Right ventricle myocardium inferior (tissue), 1 donor: Measurements from ENCODE around the gene LARGE1. TPM values are rescaled to one million over a fixed set of nuclear protein-coding genes. Genes with fewer than 3 reads are reported as not detected.

Source experiments
- ATAC-seq: fragments of 200-7000 bp; cut with Tn5 transposase; one replicate; pipeline ENCODE4 v1.9.1; 2020; ENCODE audit warnings: mild to moderate bottlenecking, moderate library complexity
- DNase-seq: peaks from one replicate; pipeline ENCODE4 v3.0.0; 2021; ENCODE audit errors: missing footprints
- intact Hi-C: fragments of 100-400 bp; cut with DNase I; formaldehyde crosslinking; loops from one replicate; pipeline ENCODE4 v1.11.0; 2022
- total RNA-seq: library from RNA; stranded (reverse); fragmentation: NEBNext Ultra II Directional; extraction: Animal tissue kit (Norgen Biotek cat#: 25700); gene quantifications from one replicate; pipeline ENCODE4 v1.2.1, GENCODE V29; 2021
- donor health status: DM: no; HTN: yes; CAD: no; lungs with severe emphysema.

LARGE1 gene
- total RNA-seq, 1 donor from 2014 or later, result 152 TPM

GRCh38 chr22:33620085-33620484 is 300.2 kb downstream of the LARGE1 start:
- intact Hi-C loops, result no loop called here
- DNase-seq, result no peak
- ATAC-seq, result no peak

- ATAC-seq (no peak), DNase-seq (no peak)
- intact Hi-C loops, result loop anchor here (5.0 kb wide), 1 partner anchor 121 kb away; no protein-coding TSS in a partner anchor
These were observed 313.8 kb downstream of the LARGE1 start for GRCh38 chr22:33606504-33606903.

GRCh38 chr22:33605666-33606065 is 314.6 kb downstream of the LARGE1 start:
- DNase-seq, result no peak
- intact Hi-C loops, result loop anchor here (5.0 kb wide), 1 partner anchor 122 kb away; no protein-coding TSS in a partner anchor
- peak; percentile 95 for ATAC-seq

- intact Hi-C loops, result loop anchor here (5.0 kb wide), 1 partner anchor 122 kb away; no protein-coding TSS in a partner anchor
- DNase-seq, result no peak
- ATAC-seq, result no peak
These were observed 315.1 kb downstream of the LARGE1 start for GRCh38 chr22:33605221-33605620.

- ATAC-seq (no peak), DNase-seq (no peak)
- intact Hi-C loops, result no loop called here
These were observed 319.2 kb downstream of the LARGE1 start for GRCh38 chr22:33601062-33601461.

GRCh38 chr22:33600595-33600994 is 319.7 kb downstream of the LARGE1 start:
- no peak for ATAC-seq
- intact Hi-C loops, result no loop called here

GRCh38 chr22:33600113-33600512 is 320.2 kb downstream of the LARGE1 start:
- intact Hi-C loops, result no loop called here

More at GRCh38 chr22:33600595-33600994, 319.7 kb downstream of the LARGE1 start:
- no peak for DNase-seq

GRCh38 chr22:33599596-33599995 is 320.7 kb downstream of the LARGE1 start:
- DNase-seq (no peak), ATAC-seq (no peak)
- intact Hi-C loops, result no loop called here

More at GRCh38 chr22:33600113-33600512, 320.2 kb downstream of the LARGE1 start:
- no peak for ATAC-seq
- no peak for DNase-seq

- ATAC-seq (no peak), DNase-seq (no peak)
- intact Hi-C loops, result no loop called here
These were observed 321.5 kb downstream of the LARGE1 start for GRCh38 chr22:33598821-33599220.

GRCh38 chr22:33597274-33597985 is 322.8 kb downstream of the LARGE1 start:
- intact Hi-C loops, result no loop called here
- ATAC-seq, result peak; percentile 28
- DNase-seq, result no peak

- intact Hi-C loops, result no loop called here
These were observed 326.5 kb downstream of the LARGE1 start for GRCh38 chr22:33593818-33594217.

GRCh38 chr22:33591946-33592345 is 328.3 kb downstream of the LARGE1 start:
- intact Hi-C loops, result no loop called here
- DNase-seq (no peak), ATAC-seq (no peak)

More at GRCh38 chr22:33593818-33594217, 326.5 kb downstream of the LARGE1 start:
- DNase-seq (no peak), ATAC-seq (no peak)

GRCh38 chr22:33589297-33589696 is 331.0 kb downstream of the LARGE1 start:
- no peak for ATAC-seq
- DNase-seq, result no peak
- intact Hi-C loops, result no loop called here

GRCh38 chr22:33588860-33589259 is 331.4 kb downstream of the LARGE1 start:
- intact Hi-C loops, result no loop called here
- no peak for ATAC-seq
- no peak for DNase-seq

GRCh38 chr22:33584152-33584551 is 336.1 kb downstream of the LARGE1 start:
- intact Hi-C loops, result no loop called here
- ATAC-seq (no peak), DNase-seq (no peak)

GRCh38 chr22:33582822-33583400 is 337.4 kb downstream of the LARGE1 start:
- no peak for ATAC-seq
- no peak for DNase-seq
- intact Hi-C loops, result no loop called here

- intact Hi-C loops, result no loop called here
- ATAC-seq (no peak), DNase-seq (no peak)
These were observed 340.0 kb downstream of the LARGE1 start for GRCh38 chr22:33580310-33580709.

- intact Hi-C loops, result loop anchor here (1.0 to 10.0 kb wide), 3 partner anchors 60 to 345 kb away; partner anchors contain the start of gene LARGE1
- ATAC-seq, result peak; percentile 89
- no peak for DNase-seq
These were observed 340.7 kb downstream of the LARGE1 start for GRCh38 chr22:33579448-33580093.

GRCh38 chr22:33578752-33579151 is 341.5 kb downstream of the LARGE1 start:
- ATAC-seq (no peak), DNase-seq (no peak)
- intact Hi-C loops, result loop anchor here (1.0 to 10.0 kb wide), 3 partner anchors 59 to 346 kb away; partner anchors contain the start of gene LARGE1
